GM21619 (cell line): ENCODE data around the gene CATSPERB.
"Not testable (repeated sequence)": the region's sequence is repeated elsewhere in the genome, so short reads cannot be mapped to it uniquely, and the experiment has no call there.

Experiments used
- ATAC-seq: cut with Tn5 transposase; IDR thresholded peaks from one replicate; pipeline ENCODE4 v1.9.1; 2021; ENCODE audit not compliant: unreplicated experiment

CATSPERB gene

DNA sequence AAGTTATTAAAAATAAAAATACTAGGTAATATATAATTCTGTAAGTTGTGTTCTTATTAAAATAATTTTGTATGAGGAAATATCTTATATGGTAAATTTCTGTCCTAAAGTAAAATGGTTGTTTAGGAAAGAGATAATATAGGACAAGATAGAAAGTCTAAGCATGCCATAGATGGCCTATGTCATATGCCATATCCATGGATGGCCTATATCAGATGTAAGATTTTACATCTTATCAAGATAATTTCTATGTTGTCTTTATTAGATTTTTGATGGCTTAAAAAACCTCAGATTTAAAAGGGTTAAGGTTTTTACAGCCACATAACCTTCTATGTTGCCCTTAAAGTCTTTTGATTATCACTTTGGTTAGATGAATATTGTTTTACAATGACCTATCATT lies 52.6 kb downstream of the CATSPERB start:
- ATAC-seq, result no peak

DNA sequence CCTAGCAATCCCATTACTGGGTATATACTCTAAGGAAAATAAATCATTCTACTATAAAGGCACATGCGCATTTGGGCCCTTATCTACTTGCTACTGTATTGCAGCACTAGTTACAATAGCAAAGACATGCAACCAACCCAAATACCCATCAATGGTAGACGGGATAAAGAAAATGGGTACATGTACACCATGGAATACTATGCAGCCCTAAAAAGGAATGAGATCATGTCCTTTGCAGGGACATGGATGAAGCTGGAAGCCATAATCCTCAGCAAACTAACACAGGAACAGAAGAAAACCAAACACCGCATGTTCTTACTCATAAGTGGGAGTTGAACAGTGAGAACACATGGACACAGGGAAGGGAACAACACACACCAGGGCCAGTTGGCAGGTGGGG lies 54.2 kb downstream of the CATSPERB start:
- not testable (repeated sequence) for ATAC-seq

DNA sequence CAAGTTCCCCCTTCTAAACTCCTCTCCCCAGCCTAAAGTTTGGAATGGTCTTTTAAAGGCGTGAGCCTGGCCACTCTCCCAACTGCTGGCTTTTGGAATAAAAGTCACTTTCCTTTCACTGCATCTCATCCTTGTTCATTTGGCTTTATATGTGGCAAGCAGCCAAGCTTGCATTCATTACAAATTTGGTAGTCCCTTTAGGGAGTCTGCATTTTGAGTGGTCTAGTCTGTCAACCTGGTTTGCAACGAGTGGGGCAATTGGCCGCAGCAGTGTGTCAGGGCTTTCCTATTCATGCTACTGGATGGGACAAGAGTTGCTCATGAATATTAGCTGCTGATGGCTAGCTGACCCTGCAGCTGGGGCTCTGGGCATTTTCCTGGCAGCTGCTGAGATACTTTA lies 57.0 kb downstream of the CATSPERB start:
- ATAC-seq, result no peak

DNA sequence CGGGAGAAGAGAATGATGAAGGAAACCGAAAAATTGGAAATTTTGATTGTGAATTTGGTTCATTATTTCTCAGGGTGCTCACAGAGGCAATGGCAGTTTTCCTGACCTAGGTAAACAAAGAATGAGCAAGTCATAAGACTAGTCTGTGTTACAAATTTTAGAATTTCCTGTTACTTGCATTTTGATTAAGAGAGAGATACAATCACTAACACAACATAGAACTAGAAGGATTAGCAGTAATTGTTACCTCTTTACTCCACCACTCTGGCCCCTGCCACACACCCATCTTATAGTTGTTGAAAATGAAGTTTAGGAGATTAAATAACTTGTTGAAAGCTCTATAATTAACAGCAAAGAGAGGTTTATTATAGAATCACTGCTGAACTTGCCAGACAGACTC lies 62.0 kb downstream of the CATSPERB start:
- no peak for ATAC-seq

DNA sequence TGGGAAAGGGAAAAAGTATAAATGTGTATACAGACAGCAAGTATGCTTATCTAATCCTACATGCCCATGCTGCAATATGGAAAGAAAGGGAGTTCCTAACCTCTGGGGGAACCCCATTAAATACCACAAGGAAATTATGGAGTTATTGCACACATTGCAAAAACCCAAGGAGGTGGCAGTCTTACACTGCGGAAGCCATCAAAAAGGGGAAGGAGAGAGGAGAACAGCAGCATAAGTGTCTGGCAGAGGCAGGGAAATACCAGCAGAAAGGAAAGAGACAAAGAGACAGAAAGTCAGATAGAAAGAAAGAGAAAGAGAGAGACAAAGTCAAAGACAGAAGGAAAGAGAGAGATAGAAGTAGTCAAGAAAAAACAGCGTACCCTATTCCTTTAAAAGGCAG lies 64.8 kb downstream of the CATSPERB start:
- ATAC-seq, result not testable (repeated sequence)

DNA sequence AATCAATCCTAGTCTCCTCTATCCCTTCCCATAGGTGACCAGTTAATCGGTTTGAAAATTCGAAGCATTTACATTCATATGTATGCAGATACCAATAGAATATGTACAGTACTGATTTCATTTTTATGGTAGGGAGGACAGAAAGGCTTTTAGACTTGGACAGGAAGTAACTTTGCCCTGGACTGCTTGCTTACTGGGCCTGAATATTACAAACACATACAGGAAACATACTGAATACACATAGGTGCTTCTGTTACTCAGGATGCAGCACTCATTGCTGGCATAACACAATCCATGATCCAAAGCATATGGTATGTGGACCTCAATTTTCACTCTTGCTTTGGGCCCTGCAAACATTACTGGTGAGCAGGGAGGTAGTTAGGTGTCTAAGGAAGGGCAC lies 71.1 kb downstream of the CATSPERB start:
- no peak for ATAC-seq

DNA sequence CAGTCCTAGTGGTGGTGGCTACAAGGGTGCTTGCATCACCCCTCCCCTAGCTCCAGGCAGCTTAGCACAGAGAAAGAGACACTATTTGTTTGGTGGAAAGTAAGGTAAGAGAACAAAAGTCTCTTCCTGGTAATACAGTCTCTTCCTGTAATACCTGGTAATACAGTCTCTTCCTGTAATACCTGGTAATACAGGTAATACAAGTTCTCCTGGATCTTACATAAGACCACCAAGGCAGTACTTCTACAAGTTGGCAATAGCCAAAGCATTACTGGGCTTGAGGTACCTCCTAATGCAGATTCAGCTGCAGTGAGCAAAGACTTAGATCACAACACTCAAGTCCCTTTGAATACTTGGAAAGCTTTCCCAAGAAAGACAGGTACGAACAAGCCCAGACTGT lies 77.0 kb downstream of the CATSPERB start:
- no peak for ATAC-seq

DNA sequence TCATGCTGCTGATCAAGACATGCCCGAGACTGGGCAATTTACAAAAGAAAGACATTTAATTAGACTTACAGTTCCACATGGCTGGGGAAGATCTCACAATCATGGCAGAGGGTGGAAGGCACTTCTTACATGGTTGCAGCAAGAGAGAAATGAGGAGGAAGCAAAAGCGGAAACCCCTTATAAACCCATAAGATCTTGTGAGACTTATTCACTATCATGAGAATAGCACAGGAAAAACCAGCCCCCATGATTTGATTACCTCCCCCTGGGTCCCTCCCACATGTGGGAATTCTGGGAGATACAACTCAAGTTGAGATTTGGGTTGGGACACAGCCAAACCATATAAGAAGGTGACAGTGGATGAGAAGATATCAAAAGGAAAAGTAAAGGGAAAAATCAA lies 78.4 kb downstream of the CATSPERB start:
- ATAC-seq, result no peak

DNA sequence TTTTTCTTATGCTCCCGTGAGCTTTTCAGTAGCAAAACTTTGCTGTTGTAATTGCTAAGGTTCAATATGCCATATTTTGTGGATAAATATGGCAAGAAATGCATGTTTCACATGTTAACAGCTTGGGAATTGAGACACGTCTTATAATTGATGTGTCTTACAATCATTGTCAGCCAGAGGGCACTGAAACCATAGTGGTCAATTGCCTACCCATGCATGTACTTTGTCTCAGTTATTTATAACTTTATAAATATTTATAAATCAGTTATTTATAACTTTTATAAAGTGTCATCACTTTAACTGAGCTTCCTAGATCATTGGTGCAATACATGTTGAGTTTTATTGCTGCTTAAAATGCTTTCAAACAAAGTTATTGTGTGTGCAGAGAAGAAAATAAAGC lies 82.0 kb downstream of the CATSPERB start:
- ATAC-seq, result no peak

DNA sequence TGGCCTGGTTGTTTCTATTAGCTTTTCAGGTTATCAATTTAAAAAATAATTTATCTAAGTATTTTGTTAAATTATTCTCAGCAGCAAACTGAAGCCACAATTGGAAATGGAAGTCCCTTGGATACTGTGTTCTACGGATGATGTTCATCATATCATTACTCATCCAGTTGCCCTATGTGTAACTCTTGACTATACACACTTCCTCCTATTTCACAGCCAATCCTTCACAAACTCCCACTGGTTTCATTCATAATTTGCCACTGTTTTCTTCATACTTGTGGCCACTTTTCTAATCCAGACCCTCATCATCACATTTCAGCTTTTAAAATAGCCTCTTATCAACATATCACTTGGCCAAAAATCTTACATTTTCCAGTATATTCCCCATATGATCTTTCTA lies 84.0 kb downstream of the CATSPERB start:
- no peak for ATAC-seq

DNA sequence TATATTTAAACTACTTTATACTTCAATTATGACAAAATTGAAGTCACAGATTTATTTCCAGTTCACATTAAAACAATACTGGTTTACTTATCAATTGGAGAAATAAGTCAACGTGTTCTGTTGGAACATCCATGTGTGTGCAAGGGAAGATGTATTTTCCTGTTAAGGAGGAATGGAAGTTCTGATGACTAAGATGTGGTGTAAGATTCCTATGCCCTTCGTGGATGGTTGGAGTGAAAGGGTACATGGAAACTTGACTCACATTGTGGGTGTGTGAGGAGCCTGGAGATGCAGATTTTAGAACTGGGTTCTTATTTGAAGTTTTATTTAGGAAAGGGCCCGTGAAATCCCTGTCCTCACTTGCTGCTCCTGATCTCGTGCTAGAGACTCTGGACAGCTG lies 95.3 kb downstream of the CATSPERB start:
- ATAC-seq, result no peak

DNA sequence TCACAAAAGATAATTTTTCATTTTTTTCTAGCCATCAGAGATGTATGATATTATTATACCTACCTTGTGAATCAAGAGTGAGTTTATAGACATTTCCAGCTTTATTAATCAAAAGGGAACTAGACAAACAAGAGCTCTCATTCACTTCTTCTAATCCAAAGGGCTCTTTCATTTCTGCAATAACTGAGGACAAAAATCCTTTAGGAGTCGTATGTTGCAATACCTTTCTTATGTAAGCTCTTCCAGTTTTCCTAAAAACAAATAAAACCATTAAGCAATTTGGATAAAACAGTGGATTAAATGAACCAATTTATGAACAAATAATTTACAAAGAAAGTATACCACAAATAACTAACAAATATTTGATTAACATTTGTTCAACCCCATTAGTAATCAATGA lies 107.1 kb downstream of the CATSPERB start:
- no peak for ATAC-seq

DNA sequence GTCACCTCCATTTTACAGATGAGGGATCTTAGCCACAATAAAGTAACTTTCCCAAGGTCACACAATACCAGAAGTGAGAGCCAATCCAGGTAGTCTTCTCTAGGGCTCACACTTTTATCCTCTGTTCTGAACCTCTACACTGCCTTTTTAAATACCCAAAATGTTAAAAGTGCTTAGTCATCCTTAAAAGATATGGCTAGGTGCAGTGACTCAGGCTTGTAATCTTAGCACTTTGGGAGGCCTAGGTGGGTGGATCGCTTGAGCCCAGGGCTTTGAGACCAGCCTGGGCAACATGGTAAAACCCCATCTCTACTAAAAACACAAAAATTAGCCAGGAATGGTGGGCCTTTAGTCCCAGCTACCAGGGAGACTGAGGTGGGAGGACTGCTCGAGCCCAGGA lies 117.7 kb downstream of the CATSPERB start:
- no peak for ATAC-seq

DNA sequence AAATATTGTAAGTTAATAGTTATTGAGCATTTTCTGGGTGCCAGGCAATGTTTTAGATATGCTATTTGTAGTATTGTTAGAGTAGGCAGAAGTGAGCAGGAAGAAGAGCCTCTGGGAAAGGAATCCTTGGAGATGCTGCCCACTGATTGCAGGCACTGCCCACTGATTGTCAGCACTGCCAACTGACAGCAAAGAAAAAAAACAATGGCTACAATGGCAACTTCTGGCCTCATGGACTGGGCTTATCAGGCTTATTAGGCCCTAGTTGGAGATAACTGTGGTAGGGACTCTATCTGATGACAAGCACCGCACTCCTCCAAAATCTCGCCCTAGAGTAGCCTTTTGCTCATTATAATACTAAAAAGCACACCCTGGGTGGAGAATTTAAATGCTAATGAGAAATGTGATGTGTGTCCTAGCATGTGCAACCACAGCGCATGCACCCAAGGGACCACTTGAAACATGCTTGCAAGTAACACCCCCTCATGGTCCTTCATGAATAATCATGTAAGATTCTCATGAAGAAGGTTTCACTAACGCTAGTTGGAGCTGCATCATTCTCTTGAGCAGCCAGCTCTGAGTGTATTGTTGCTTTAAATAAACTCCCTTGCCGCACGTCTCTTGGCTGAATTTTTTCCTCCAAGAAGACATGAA lies 118.3 kb downstream of the CATSPERB start:
- no peak for ATAC-seq

DNA sequence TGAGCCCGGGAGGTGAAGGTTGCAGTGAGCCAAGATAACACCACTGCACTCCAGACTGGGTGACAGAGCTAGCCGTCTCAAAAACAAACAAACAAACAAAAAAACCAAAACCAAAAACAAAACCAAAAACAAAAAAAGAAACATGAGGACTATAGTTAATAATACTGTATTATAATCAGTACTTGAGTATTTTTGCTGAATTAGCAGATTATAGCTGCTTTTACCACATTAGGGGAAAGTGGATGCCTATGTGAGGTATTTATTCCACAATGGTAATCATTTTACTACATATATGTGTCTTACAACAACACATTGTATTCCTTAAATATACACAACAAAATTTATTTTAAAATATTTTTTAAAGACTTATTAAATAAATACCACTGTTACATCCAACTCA lies 120.4 kb downstream of the CATSPERB start:
- no peak for ATAC-seq

DNA sequence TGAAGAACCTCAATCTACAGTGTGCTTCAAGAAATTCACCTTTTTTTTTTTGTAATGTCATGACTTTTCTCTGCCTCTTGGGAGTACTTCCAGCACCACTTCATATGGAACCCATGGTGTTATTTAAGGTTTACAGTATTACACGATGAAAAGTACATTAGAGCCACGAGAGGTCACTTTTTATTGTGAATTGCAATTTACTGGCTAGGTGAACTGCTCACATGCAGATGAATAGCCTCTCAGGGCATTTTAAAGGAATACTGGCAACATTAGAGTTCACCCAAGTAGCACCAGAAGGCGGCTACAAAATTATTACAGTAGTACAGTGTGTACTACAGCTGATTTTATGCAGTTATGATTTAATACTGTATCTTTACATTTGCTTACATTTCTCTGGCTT lies 122.7 kb downstream of the CATSPERB start:
- no peak for ATAC-seq

DNA sequence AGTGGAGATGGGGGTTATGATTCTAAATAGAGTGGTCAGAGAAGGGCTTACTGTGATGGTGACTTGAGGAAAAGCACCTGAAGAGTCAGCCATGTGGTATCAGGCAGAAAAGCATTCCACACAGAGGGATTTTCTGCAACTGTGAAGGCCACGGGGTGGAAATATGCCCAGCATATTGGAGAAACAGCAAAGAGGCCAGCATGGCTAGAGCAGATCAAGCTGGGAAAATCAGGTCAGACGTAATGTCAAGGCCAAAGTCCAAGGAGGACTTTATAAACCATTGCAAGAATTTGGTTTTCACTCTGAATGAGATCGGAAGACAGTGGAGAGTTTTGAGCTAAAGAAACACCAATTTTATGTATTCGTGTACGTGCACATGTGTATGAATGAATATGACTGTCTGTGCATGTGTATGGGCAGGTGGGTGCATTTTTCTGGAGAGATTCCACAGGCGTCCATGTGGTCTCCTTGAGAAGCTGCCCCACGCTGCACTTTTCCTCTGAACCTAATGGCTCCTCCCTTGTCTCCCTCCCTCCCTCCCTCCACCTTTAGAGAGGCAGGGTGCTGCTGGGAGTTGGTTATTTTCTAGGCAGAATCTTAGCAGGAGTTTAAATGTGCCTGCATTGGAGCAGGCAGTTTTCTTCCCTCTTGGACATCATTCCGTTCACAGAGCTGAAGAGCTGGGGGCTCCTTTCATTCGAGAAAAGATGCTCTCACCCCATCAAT lies 124.4 kb downstream of the CATSPERB start:
- no peak for ATAC-seq

DNA sequence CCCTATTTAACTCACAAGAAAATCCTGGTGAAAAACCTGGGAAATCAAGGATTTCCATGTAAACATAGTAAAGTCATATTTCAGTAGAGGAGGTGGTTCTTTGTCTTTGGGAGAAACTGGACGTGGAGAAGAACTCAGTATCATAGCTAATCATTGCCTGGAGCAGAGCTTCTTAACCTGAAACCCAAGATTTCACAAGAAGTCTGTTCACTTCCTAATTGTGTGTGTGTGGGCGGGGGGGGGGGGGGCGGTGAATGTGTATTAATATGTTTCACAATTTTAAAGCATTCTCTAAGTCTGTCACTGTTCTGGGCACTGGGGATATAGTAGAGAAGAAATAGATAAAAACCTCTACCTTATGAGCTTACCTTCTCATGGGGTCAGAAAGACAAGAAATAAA lies 125.0 kb downstream of the CATSPERB start:
- ATAC-seq, result no peak

DNA sequence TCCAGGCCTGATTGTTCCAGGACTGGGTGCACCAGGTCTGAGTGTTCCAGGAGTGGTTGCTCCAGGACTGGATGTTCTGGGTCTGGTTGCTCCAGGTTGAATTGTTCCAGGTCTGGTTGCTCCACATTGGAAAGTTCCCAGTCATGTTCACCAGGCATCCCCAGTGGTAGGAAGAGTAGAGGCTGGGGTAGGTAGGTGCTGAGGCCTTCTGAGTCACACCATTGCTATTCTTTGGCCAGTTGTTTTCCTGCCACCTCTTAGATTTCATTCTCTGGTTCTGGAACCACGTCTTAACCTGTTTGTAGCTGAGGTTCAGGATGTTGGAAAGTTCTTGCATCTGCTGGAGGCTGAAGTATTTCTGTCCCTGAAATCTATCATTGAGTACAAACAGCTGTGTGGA lies 127.3 kb downstream of the CATSPERB start:
- not testable (repeated sequence) for ATAC-seq

DNA sequence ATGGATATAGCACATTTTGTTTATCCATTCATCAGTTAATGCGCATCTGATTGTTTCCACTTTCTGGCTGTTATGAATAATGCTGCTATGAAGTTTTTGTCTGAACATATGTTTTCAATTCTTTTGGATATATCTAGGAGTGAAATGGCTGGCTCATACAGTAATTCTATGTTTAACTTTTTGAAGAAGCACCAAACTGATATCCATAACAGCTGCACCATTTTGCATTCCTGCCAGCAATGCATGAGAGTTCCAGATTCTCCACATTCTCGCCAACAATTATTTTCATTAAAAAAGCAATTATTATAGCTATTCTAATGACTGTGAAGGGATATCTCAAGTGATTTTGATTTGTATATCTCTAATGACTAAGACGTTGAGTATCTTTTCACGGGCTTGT lies 131.9 kb downstream of the CATSPERB start:
- no peak for ATAC-seq

DNA sequence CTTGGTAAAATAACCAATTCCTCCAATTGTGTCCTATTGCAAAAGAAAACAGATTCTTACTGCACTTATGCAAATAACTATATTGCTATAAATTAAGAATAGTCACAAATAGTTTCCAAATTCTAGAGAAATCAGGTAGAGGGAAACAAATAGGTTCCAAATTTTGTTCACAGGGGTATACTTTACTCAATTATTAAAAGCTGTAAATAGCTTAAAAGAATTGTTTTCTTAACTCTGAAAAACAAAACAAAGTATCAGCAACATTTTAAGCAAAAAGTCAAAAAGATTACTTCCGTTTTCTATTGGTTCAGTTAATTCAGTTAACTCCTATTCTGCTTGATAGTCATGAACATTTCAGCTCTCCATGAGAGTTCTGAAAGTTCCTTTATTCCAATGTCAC lies 136.2 kb downstream of the CATSPERB start:
- no peak for ATAC-seq

DNA sequence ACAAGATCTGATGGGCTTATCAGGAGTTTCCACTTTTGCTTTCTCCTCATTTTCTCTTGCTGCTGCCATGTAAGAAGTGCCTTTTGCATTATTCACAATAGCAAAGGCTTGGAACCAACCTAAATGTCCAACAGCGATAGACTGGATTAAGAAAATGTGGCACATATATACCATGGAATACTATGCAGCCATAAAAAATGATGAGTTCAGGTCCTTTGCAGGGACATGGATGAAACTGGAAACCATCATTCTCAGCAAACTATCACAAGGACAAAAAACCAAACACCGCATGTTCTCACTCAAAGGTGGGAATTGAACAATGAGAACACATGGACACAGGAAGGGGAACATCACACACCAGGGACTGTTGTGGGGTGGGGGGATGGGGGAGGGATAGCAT lies 137.9 kb downstream of the CATSPERB start:
- ATAC-seq, result not testable (repeated sequence)

DNA sequence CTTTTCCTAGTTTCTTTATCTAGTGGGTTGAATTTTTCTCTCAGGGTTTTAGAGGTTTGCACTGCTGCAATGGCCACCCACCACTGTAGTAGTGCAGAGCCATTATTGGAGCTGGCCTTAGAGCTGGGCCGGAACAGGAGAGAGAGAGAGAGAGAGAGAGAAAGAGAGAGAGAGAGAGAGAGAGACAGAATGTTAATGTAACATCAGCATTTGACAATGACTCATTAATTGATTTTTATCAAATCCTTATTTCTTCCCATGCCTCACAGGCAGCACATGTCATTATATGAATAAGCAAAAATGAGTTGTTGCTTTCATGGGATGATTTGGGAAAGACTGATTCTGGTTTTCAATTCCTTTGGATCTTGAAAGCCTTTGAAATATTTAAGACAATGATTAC lies 145.5 kb downstream of the CATSPERB start:
- ATAC-seq, result no peak
